Psoas muscle (tissue), 8 donors: Measurements from ENCODE around the gene RPS6KA4. TPM values are rescaled to one million over a fixed set of nuclear protein-coding genes. Genes with fewer than 3 reads are reported as not detected.
"Not testable (repeated sequence)": the region's sequence is repeated elsewhere in the genome, so short reads cannot be mapped to it uniquely, and the experiment has no call there.

ENCODE experiments used
- ATAC-seq, 4 donors: fragments of 200-7000 bp; cut with Tn5 transposase; one replicate each; pipeline ENCODE4 v1.9.1; 2020; ENCODE audit warnings: moderate library complexity in 3 of 4, mild to moderate bottlenecking in 2 of 4
- DNase-seq, 2 donors: peaks; one replicate each; pipeline ENCODE4 v3.0.0-alpha.2; 2020
- H3K27ac ChIP-seq: fragments of 200-600 bp; one replicate; pipeline ENCODE4 v1.8.0; 2022
- H3K27me3 ChIP-seq, 3 donors: fragments of 200-600 bp in 1 of 3; one replicate each; pipeline versions ENCODE4 v1.6.1 to v1.8.0; 2013 to 2022; ENCODE audit warnings: low read length in 2 of 3, mild to moderate bottlenecking in 2 of 3, moderate library complexity in 1 of 3; ENCODE audit not compliant: insufficient read depth in 3 of 3
- H3K36me3 ChIP-seq, 2 donors: fragments of 200-600 bp in 1 of 2; one replicate each; pipeline versions ENCODE4 v1.6.1 to v1.8.0; 2013 to 2022; ENCODE audit warnings: low read depth in 1 of 2, mild to moderate bottlenecking in 1 of 2, moderate library complexity in 1 of 2; ENCODE audit not compliant: insufficient read depth in 1 of 2
- H3K4me1 ChIP-seq: fragments of 200-600 bp; one replicate; pipeline ENCODE4 v1.8.0; 2022
- H3K4me3 ChIP-seq: fragments of 200-600 bp; one replicate; pipeline ENCODE4 v1.8.0; 2022; ENCODE audit warnings: mild to moderate bottlenecking
- H3K9me3 ChIP-seq: fragments of 200-600 bp; one replicate; pipeline ENCODE4 v1.8.0; 2022
- WGBS, 3 donors: extraction: QIAGEN DNeasy Blood & Tissue Kit; methylation state at CpG; one replicate each; pipeline versions ENCODE4 v1.1.6 to v1.1.7; 2013; 5-methylcytosine and 5-hydroxymethylcytosine counted together
- intact Hi-C, 2 donors: fragments of 100-400 bp; cut with DNase I; formaldehyde crosslinking; loops; one replicate each; pipeline versions ENCODE4 v1.11.0 to v1.14.2; 2022
- polyA plus RNA-seq, 3 donors: library from polyadenylated mRNA; stranded (reverse); fragments of 200-250 nt; gene quantifications; one replicate each; pipeline ENCODE4 v1.2.3, GENCODE V29; 2013
- total RNA-seq, 4 donors: library from RNA; stranded (reverse); fragmentation: NEBNext Ultra II Directional in 2 of 4; extraction: Animal tissue kit (Norgen Biotek cat#: 25700) in 2 of 4; gene quantifications; one replicate each; pipeline versions ENCODE4 v1.2.1 to v1.2.4, GENCODE V29; 2021 to 2023
- TF ChIP-seq, protein P1 (sequence below): fragments of 200-600 bp; IDR thresholded peaks from one replicate; pipeline ENCODE4 v1.8.0; 2022; ENCODE audit warnings: antibody characterized with exemption
- donor health status: healthy with polysubstance abuse.
- donor health status: DM: no; HTN: no; CAD: no; lungs with moderate emphysema.
- donor health status: Bipolar disorder and iron deficiency.
- donor health status: healthy.
- donor health status: DM: yes; HTN: yes; CAD: no.
- donor health status: DM: no; HTN: no; CAD: no.
- donor health status: DM: no; HTN: no; CAD: no.
- donor health status: DM: yes; HTN: yes; CAD: no.

Gene RPS6KA4
- total and polyA plus RNA-seq, 7 donors = 9.5 to 15.9 (median 13.1) TPM

- intact Hi-C loops = no loop called here
- H3K4me3 ChIP-seq = no peak overlapping the region
- H3K9me3 ChIP-seq = no peaks in the 10 kb centered on the region
- no peak for DNase-seq
- no peak for ATAC-seq
- no peaks in the 10 kb centered on the region for H3K27me3 ChIP-seq
- peaks cover 31% of the 10 kb centered on the region for H3K4me1 ChIP-seq
- TF ChIP-seq, protein P1, sequence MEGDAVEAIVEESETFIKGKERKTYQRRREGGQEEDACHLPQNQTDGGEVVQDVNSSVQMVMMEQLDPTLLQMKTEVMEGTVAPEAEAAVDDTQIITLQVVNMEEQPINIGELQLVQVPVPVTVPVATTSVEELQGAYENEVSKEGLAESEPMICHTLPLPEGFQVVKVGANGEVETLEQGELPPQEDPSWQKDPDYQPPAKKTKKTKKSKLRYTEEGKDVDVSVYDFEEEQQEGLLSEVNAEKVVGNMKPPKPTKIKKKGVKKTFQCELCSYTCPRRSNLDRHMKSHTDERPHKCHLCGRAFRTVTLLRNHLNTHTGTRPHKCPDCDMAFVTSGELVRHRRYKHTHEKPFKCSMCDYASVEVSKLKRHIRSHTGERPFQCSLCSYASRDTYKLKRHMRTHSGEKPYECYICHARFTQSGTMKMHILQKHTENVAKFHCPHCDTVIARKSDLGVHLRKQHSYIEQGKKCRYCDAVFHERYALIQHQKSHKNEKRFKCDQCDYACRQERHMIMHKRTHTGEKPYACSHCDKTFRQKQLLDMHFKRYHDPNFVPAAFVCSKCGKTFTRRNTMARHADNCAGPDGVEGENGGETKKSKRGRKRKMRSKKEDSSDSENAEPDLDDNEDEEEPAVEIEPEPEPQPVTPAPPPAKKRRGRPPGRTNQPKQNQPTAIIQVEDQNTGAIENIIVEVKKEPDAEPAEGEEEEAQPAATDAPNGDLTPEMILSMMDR = no peak
- WGBS, 3 donors = 82 to 85% (median 84%) methylated on average over 24 of the region's 24 CpGs
- no peak overlapping the region for H3K27ac ChIP-seq
- peaks cover 5 to 28% of the 10 kb centered on the region in 2 donors for H3K36me3 ChIP-seq
Measured at GRCh38 chr11:64314805-64315561, 44.0 kb upstream of the RPS6KA4 start.

DNA sequence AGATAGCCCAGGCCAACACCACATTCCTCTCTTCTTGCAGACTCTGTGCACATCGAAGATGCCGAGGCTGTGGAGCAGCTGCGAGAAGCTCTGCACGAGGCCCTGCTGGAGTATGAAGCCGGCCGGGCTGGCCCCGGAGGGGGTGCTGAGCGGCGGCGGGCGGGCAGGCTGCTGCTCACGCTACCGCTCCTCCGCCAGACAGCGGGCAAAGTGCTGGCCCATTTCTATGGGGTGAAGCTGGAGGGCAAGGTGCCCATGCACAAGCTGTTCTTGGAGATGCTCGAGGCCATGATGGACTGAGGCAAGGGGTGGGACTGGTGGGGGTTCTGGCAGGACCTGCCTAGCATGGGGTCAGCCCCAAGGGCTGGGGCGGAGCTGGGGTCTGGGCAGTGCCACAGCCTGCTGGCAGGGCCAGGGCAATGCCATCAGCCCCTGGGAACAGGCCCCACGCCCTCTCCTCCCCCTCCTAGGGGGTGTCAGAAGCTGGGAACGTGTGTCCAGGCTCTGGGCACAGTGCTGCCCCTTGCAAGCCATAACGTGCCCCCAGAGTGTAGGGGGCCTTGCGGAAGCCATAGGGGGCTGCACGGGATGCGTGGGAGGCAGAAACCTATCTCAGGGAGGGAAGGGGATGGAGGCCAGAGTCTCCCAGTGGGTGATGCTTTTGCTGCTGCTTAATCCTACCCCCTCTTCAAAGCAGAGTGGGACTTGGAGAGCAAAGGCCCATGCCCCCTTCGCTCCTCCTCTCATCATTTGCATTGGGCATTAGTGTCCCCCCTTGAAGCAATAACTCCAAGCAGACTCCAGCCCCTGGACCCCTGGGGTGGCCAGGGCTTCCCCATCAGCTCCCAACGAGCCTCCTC is 43.1 kb upstream of the RPS6KA4 start:
- intact Hi-C loops = not testable (repeated sequence)

GRCh38 chr11:64316672-64317324 is 42.2 kb upstream of the RPS6KA4 start:
- H3K4me1 ChIP-seq = peaks cover 24% of the 10 kb centered on the region
- no peak for DNase-seq
- intact Hi-C loops = no loop called here

More for the DNA sequence above, 43.1 kb upstream of the RPS6KA4 start:
- ATAC-seq, H3K27me3 ChIP-seq, H3K9me3 ChIP-seq, DNase-seq: not testable (repeated sequence)
- peak overlapping the region; percentile 86 for H3K4me3 ChIP-seq
- peaks cover 31% of the 10 kb centered on the region for H3K4me1 ChIP-seq
- 56 to 64% (median 63%) methylated on average over 24 to 25 of the region's 25 CpGs for WGBS, 3 donors
- H3K36me3 ChIP-seq = peaks cover 7 to 28% of the 10 kb centered on the region in 2 donors
- peak overlapping the region; percentile 99 for H3K27ac ChIP-seq

DNA sequence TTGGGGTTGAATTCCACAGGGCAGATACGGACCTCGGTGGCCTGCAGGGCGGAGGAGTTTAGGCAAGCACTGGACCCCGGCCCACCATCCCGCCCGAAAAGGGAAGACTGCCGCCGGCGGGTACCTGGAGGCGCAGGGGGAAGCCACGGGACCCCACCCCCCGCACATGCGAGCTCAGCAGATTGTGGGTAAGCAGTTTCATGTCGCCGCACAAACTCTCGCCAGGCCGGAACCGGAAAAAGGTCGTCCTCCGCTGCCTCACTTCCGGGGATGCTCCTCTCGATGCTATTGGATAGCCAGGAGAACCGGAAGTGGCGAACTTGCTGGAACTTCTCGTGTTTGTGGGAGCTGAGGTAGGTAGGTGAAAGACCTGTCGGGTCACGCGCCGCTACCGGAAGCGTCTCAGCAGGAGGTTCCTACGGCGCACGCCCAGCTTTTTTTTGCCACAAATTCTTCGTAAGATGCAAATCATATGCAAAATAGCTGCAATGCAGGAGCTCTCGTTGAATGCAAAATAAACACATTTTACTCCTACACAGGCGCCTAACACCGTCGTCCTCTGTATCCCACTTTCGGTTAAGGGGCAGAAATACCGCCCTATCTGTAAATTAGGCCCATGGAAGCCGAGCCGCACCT is 41.5 kb upstream of the RPS6KA4 start, which contains the start of gene TRMT112:
Gene TRMT112, minus strand, starts transcription at position 235 of the 636 bp plus-strand sequence. Its CDS starts 33 bp downstream, at position 202.
- intact Hi-C loops = no loop called here
- peaks cover 23% of the 10 kb centered on the region for H3K4me1 ChIP-seq
- H3K36me3 ChIP-seq = peaks cover 8 to 40% of the 10 kb centered on the region in 2 donors

More at GRCh38 chr11:64316672-64317324, 42.2 kb upstream of the RPS6KA4 start:
- TF ChIP-seq, protein P1 = no peak
- no peaks in the 10 kb centered on the region for H3K9me3 ChIP-seq
- peaks cover 8 to 33% of the 10 kb centered on the region in 2 donors for H3K36me3 ChIP-seq
- peak overlapping the region; percentile 99 for H3K27ac ChIP-seq
- 7 to 8% (median 8%) methylated on average over 30 to 32 of the region's 32 CpGs for WGBS, 3 donors
- no peak for ATAC-seq
- H3K4me3 ChIP-seq = peak overlapping the region; percentile 86
- no peaks in the 10 kb centered on the region for H3K27me3 ChIP-seq

More for the DNA sequence above, 41.5 kb upstream of the RPS6KA4 start, which contains the start of gene TRMT112:
- TF ChIP-seq, protein P1 = no peak
- ATAC-seq (peak; percentile 82 to 85 (median 85)), DNase-seq (peak; percentile 96 to 97)
- Histone ChIP-seq H3K9me3 (no peaks in the 10 kb centered on the region), H3K4me3 (peak within 1 kb of the TSS; percentile 86), H3K27me3 (no peaks in the 10 kb centered on the region), H3K27ac (peak within 1 kb of the TSS; percentile 99)
- WGBS, 3 donors = 0 to 1% (median 0%) methylated on average over 38 to 43 of the region's 43 CpGs
